Measurements from ENCODE around the gene NANOS2.
"Not testable (repeated sequence)": the region's sequence is repeated elsewhere in the genome, so short reads cannot be mapped to it uniquely, and the experiment has no call there.

NANOS2 gene

DNA sequence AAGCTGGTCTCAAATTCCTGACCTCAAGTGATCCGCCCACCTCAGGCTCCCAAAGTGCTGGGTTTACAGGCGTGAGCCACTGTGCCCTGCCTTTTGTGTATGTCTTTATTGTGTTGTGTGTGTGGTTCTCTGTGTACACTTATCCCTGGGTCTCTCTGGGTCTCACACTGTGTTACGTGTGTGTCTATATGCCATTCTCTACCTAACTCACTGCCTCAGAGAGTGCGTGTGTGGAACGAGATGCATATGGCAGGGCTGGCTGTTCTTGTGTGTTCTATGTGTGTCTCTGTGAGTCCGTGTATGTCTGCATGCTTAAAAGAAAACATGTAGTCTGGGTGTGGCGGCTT is 40.0 kb downstream of the NANOS2 start:
- no peak overlapping the region for H3K4me3 ChIP-seq (ENCODE audit: low read length)
- TF ChIP-seq, protein P1, sequence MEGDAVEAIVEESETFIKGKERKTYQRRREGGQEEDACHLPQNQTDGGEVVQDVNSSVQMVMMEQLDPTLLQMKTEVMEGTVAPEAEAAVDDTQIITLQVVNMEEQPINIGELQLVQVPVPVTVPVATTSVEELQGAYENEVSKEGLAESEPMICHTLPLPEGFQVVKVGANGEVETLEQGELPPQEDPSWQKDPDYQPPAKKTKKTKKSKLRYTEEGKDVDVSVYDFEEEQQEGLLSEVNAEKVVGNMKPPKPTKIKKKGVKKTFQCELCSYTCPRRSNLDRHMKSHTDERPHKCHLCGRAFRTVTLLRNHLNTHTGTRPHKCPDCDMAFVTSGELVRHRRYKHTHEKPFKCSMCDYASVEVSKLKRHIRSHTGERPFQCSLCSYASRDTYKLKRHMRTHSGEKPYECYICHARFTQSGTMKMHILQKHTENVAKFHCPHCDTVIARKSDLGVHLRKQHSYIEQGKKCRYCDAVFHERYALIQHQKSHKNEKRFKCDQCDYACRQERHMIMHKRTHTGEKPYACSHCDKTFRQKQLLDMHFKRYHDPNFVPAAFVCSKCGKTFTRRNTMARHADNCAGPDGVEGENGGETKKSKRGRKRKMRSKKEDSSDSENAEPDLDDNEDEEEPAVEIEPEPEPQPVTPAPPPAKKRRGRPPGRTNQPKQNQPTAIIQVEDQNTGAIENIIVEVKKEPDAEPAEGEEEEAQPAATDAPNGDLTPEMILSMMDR (conservative IDR thresholded peaks at IDR 0.05; ENCODE audit: low read depth, low read length) = no peak
- no peak for DNase-seq (ENCODE audit: low read depth)

DNA sequence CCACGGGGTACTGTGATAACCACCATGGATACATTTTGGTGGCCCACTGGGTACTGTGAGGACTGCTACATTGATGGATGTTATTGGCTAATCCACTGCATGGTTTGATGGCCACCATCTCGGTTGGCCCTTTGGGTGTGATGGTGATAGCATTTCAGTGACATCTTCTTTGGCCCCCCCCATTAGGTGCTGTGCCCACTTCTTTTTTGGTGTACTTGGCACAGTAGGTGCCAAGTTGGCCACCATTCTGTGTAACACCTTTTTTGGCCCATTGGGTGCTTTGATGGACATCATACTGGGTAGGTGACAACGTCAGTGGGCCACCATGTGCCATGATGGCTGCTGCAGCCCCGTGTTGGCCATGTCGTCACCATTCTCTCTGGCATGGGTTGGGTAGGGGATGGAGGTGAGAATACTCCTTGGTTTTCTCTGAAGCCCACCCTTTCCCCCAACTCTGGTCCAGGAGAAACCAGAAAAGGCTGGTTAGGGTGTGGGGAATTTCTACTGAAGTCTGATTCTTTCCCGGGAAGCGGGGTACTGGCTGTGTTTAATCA is 41.3 kb downstream of the NANOS2 start:
- no peak overlapping the region for H3K4me3 ChIP-seq (ENCODE audit: low read length)
- TF ChIP-seq, protein P1 (conservative IDR thresholded peaks at IDR 0.05; ENCODE audit: low read depth, low read length) = no peak
- no peak for DNase-seq (ENCODE audit: low read depth)

DNA sequence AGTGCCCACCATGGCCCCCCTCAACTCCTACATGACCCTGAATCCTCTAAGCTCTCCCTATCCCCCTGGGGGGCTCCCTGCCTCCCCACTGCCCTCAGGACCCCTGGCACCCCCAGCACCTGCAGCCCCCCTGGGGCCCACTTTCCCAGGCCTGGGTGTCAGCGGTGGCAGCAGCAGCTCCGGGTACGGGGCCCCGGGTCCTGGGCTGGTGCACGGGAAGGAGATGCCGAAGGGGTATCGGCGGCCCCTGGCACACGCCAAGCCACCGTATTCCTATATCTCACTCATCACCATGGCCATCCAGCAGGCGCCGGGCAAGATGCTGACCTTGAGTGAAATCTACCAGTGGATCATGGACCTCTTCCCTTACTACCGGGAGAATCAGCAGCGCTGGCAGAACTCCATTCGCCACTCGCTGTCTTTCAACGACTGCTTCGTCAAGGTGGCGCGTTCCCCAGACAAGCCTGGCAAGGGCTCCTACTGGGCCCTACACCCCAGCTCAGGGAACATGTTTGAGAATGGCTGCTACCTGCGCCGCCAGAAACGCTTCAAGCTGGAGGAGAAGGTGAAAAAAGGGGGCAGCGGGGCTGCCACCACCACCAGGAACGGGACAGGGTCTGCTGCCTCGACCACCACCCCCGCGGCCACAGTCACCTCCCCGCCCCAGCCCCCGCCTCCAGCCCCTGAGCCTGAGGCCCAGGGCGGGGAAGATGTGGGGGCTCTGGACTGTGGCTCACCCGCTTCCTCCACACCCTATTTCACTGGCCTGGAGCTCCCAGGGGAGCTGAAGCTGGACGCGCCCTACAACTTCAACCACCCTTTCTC is 42.3 kb downstream of the NANOS2 start:
- no peak for DNase-seq (ENCODE audit: low read depth)
- H3K4me3 ChIP-seq (ENCODE audit: low read length) = no peak overlapping the region
- TF ChIP-seq, protein P1 (conservative IDR thresholded peaks at IDR 0.05; ENCODE audit: low read depth, low read length) = no peak

DNA sequence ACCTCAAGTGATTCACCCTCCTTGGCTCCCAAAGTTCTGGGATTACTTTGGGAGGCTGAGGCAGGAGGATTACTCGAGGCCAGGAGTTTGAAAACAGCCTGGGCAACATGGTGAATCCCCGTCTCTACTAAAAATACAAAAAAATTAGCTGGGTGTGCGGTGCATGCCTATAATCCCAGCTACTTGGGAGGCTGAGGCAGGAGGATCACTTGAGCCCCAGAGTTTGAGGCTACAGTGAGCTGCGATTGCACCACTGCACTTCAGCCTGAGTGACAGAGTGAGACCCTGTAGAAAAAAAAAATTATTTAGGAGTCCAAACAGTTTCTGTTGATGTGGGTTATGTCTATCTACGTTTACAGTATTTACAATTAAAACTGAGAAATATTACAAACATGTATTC is 43.8 kb downstream of the NANOS2 start:
- H3K4me3 ChIP-seq (ENCODE audit: low read length) = no peak overlapping the region
- TF ChIP-seq, protein P1 (conservative IDR thresholded peaks at IDR 0.05; ENCODE audit: low read depth, low read length) = no peak
- no peak for DNase-seq (ENCODE audit: low read depth)

DNA sequence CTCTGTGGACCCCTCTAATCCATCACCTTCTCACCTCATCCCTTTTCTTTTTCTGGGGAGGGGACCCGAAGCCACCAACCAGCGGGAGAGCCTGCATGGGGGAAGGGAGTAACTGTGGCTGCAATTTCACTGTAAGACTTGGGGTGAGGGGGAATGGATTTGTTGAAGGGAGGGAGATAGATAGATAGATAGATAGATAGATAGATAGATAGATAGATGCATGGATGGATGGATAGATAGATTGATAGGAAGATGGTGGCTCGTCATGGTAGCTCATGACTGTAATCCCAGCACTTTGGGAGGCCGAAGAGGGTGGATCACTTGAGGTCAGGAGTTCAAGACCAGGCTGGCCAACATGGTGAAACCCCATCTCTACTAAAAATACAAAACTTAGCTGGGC is 47.3 kb downstream of the NANOS2 start:
- not testable (repeated sequence) for H3K4me3 ChIP-seq (ENCODE audit: low read length); DNase-seq (ENCODE audit: low read depth)

DNA sequence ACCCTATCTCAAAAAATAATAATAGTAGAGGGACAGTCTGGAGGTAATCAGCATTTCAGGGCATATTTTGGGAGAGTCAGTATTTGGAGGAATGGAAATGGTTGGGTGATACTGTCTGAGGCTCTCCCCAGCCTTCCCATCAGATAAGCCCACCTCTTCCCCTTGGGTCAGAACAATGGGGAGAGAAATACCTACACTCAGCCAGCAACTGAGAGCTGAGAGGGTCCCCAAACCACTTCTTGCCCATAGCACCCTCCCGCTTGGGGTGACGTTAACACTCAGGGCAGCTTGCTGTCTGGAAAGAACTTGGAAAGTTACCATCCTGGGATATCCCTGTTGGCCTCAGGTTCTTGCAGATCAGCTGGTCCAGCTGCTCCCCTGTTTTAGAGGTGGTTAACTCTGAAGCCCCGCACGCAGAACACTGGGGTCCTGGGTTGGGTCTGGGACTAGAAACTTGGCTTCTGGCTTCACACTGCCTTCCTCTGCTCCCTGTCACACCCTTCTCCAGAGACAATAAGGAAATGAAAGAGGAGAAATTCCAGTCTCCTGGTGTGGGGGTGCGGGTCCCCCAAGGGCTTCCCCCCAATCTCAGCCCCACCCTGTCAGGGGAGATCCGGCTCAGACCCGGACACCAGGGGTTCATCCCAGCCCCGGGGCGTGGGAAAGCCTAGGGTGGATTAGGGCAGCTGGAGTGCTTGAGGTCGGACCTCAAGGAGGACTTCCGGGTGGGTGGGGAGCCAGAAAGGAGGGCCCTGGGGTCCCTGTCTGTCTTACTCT is 48.0 kb downstream of the NANOS2 start:
- no peak overlapping the region for H3K4me3 ChIP-seq (ENCODE audit: low read length)
- TF ChIP-seq, protein P1 (conservative IDR thresholded peaks at IDR 0.05; ENCODE audit: low read depth, low read length) = no peak
- DNase-seq (ENCODE audit: low read depth) = no peak

DNA sequence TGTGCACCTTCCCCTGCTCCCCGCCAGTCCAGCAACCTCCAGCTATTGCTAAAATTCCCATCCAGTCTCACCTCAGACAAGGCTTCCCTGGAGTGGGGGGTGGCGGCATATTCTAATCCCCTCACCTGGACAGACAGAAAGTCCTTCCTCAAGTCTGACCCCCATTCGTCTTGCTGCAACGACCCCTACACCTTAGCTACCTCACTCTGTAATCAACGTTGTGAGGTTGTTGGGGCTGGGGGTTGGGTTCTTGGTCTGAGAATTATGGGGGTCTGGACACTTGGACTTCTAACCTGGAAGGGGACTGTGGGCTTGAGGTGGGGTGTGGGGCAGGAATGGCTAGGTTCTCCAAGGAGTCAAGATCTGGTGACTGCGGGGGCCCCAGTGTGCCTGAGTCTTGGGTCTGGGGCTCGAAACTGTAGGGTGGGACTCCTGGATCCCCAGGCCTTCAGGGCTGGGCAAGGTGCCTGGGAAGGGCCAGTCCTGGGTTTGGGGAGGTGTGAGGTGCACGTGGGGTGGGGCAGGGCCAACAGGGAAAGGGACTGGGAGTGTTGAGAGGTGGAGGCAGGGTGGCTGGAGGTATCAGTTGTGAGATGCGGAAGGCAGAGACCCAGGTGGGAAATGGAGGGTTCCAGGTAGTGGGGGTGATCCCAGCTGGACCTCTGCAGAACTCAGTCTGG is 49.2 kb downstream of the NANOS2 start:
- TF ChIP-seq, protein P1 (conservative IDR thresholded peaks at IDR 0.05; ENCODE audit: low read depth, low read length) = no peak
- H3K4me3 ChIP-seq (ENCODE audit: low read length) = no peak overlapping the region
- no peak for DNase-seq (ENCODE audit: low read depth)
